Activated CD8-positive, alpha-beta memory T cell treated with anti-CD3 and anti-CD28 coated beads for 1 hour (primary cell): Measurements from ENCODE around the gene HCRT.
"Not testable (repeated sequence)": the region's sequence is repeated elsewhere in the genome, so short reads cannot be mapped to it uniquely, and the experiment has no call there.

Source experiments
- DNase-seq, 2 donors: peaks; one replicate each; pipeline ENCODE4 v3.0.0-alpha.2; 2020; ENCODE audit warnings: low read depth in 1 of 2; ENCODE audit errors: extremely low read depth in 1 of 2

The HCRT gene

DNA sequence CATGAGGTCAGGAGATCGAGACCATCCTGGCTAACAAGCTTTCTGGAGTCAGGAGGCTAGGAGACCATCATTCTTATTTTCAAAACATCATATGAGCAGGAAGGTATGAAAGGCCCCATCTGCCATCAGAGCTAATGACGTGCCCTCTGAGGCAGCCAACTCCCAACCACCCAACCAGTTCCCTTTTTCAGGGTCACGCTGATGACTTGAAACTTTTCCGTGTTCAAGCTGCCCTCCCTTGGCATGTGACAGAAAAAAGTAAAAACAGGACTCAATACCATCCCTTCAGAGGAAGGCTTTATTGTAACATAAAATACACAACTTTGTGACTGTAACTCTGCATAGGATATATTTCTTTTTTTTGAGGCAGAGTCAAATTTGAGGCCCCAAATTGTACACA is 13.6 kb upstream of the HCRT start:
- no peak for DNase-seq

GRCh38 chr17:42197564-42198156 is 12.4 kb upstream of the HCRT start:
- DNase-seq: no peak

DNA sequence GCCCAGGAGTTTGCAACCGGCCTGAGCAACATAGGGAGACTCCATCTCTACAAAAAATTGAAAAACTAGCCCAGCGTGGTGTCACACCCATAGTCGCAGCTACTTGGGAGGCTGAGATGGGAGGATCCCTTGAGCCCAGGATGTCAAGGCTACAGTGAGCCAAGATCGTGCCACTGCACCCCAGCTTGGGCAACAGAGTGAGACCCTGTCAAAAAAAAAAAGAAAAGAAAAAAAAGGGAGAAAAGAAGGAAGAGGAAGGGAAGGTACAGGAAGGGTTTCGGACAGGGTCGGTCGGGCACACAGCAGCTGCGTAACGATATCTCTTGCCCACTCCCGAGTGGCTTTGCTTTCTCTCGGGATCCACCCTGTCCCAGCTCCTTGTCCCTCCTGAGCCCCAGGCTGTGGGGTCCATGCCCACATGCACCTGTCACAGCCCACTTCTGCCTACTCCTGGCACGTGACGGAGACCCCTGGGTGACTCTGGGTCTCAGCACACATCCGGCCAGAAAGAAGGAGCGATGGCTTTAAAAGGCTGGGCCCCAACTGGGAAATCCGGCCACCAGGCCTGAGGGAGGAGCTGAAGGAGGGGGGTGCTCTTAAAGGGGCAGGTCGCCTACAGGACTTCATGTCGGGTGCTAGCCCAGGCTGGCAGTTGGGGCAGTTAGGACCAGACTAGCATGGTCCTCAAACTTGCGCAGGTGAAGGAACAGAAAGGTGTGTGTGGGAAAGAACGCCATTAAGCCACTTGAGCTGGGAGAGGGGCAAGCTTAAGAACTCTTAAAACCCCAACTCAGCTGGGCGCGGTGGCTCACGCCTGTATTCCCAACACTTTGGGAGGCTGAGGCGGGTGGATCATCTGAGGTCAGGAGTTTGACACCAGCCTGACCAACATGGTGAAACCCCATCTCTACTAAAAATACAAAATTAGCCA is 9.0 kb upstream of the HCRT start, which contains the start of gene GHDC:
Gene GHDC (minus strand): TSS at position 526 of the 931 bp plus-strand sequence. CDS start 913 bp downstream, outside the sequence.
- DNase-seq: peak; percentile 26 to 64

GRCh38 chr17:42193216-42193968 is 8.1 kb upstream of the HCRT start:
- DNase-seq: no peak

- no peak for DNase-seq
These were observed 7.2 kb upstream of the HCRT start for GRCh38 chr17:42192189-42193126.

- DNase-seq: no peak
These were observed 6.0 kb upstream of the HCRT start for GRCh38 chr17:42191275-42191608.

DNA sequence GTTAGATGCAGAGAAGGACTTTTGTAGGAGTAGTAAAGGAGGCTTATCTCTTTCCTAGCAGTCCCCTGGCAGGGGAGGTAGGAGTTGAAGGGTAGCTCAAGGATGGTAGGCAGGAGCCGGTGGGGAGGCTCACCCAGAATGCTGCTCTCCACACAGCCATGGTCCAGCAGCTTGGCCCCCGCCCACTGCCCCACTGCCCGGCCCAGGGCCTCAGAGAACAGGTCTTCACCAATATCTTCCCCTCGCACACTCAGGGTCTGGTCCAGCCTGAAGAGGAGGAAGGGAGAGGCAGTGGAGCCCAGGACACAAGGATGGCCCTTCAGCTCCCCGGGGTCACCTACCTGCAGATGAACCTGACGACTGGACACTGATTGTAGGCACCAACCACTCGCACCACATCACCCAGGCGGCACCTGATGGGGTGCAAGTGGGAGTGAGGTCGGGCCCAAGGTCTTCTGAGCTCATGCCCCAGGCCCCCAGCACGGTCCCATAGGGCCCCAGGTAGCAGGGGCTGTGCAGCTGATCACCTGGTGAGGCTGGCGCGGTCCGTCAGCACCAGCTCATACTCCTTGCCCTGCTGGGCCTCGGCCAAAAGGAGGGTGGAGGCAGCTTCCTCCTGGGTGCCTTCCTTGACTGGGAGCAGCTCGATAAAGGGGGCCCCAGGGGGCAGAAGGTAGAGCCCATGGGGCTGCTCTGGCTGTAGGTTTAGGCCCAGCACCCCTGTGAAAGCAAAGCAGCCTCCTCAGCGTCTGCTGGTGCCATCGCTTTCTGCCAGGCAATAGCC is 5.4 kb upstream of the HCRT start:
- DNase-seq: no peak

- no peak for DNase-seq
These were observed 4.4 kb upstream of the HCRT start for GRCh38 chr17:42189651-42189965.

DNA sequence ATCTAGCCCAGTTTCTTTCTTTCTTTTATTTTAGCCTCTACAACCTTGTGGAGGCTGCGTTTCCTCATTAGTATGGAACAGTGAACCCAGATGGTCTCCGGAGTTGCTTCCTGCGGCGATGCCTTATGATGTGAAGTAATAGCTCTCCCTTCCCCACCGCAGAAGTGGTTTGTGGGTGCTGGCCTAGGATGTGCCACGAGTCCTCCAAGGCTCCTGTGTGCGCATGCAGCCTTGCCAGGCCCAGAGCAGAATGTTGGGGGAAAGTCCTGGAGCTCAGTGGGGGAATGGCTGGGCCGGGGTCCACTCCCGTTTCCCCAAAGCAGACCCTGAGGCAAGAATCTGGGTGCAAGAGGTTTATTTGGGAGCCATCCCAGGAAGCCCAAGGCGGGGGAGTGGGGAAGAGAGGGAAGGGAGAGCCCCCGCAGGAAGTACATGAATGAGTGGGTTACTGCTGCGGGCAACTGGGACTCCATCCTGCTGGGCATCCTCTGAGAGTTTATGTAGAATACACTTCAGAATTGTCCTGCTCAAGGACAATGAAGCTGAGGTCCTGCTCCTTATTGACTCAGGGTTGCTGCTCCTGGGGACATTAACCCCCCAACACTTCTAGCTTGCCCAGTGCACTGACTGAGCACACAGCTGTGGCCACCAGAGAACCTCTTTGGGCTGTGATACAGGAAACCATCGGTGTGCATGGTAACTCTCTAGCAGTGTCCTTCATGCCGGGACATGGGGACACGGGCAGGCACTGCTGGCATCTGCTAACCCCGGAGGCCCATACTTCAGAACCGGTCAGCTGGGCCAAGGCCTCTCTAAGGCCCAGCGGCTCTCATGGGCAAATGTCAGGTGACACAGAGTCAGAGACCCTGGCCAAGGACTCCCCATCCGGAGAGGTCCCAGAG is 3.7 kb upstream of the HCRT start:
- DNase-seq: no peak

DNA sequence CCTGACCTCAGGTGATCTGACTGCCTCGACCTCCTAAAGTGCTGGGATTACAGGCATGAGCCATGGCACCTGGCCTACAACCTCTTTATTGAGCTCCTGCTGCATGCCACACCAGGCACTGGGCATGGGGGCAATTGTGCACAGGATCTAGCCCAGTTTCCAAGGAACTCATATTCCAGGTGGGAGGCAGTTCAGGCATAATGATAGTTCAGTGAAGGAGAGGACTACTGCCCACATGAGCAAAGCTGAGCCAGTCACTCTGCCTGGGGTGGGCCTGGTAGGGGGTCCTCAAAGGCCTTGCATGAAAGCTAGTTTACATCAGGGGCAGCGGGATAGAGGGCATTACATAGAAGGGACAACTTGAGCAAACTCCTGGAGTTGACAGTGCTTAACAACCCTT is 2.6 kb upstream of the HCRT start:
- DNase-seq: no peak

DNA sequence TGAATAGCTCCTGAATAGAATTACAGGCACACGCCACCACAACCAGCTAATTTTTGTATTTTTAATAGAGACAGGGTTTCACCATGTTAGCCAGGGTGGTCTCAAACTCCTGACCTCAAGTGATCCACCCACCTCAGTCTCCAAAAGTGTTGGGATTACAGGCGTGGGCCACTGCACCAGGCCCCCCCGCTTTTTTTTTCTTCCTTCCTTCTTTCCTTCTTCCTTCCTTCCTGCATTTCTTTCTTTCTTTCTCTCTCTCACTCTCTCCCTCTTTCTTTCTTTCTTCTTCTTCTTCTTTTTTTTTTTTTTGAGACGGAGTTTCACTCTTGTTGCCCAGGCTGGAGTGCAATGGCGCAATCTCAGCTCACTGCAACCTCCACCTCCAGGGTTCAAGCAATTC is 939 bp upstream of the HCRT start:
- DNase-seq: not testable (repeated sequence)

DNA sequence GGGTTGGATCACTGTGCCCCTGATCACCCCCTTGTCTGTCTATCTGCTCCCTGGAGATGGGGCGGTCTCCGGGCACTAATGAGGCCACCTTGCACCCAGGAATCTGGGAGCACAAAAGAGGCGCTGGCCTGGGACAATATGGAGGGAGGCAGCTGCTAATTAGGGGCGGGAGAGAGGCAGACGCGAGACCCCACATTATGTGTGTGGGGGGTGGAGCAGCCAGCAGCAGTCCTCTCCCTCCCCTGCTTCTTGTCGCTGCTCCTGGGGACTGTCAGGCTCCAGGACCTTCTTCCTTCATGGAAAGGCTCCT is 324 bp upstream of the HCRT start:
- no peak for DNase-seq

DNA sequence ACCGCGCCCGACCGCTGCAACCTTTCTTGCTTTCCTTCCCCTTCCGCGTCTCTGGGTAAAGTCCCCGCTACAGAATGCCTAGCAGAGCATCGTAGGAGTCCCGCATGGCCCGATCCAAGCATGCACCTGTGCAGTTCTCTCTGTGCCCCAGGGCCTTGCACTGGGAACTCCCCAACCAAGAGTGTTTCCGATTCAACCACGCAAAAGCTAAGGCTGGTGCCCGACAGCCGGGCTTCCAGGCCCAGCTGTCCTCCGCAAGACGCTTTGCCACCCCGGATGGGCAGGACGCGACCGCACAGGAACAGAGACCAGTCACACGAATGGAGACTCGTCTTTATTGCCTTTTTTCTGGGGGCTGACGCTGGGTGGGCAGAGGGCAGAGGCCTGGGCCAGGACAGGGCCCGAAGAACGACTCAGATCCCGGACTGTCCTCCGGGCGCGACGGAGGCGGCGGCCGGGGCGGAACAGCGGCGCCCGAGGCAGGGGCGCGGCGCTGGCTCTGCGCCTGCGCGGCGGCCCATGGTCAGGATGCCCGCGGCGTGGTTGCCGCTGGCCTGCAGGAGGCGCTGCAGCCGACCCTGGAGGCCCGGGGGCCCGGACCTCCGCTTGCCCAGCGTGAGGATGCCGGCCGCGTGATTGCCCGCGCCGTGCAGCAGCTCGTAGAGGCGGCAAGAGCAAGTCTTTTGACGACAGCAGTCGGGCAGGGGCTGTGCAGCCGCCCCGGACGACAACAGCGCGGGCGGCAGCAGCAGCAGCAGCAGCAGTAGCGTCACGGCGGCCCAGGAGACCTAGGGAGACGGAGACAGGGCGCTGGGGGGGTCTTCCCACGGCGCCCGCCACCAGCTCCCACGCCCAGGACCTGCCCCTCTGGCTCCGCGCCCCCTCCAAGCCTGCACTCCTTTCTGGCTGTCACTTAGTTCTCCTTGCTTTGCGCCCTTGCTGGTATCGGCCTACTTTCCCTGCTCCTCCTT is 1.2 kb downstream of the HCRT start:
- peak in 1 of 2 donors; percentile 64 for DNase-seq

GRCh38 chr17:42182927-42183734 is 2.1 kb downstream of the HCRT start:
- DNase-seq: no peak

DNA sequence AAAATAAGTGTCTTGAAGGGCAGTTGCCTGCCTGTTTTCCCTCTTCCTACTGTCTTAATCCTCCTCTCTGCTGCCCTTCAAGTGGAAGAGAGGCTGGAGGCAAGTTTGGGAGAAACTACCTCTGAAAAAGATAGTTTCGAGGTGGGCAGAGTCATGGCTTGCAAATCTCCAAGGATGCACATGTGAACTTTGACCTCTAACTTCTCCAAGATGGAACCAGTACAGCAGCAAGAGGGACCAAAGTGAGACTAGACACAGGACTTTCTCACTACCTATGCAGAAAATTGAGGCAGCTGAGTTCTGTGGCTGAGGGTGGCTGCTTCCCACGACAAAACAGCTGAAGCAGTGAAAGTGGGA is 3.4 kb downstream of the HCRT start:
- DNase-seq: no peak

GRCh38 chr17:42180922-42181850 is 4.1 kb downstream of the HCRT start, which contains the start of gene KCNH4:
Gene KCNH4, minus strand, starts transcription at chr17:42181142. Its CDS starts 197 bp downstream, at chr17:42180945.
- peak; percentile 56 to 62 for DNase-seq
